Measurements from ENCODE around the gene RUVBL1.
"Not testable (repeated sequence)": the region's sequence is repeated elsewhere in the genome, so short reads cannot be mapped to it uniquely, and the experiment has no call there.

Gene RUVBL1

GRCh38 chr3:128123538-128124368 is at the start of gene RUVBL1:
Gene RUVBL1 (minus strand): TSS chr3:128123812. CDS start chr3:128123724, 88 bp downstream.
- DNase-seq (ENCODE audit: low read depth in 1 of 2, low spot score in 1 of 2) = peak; percentile 91 to 95

GRCh38 chr3:128173200-128173599 is 49.6 kb upstream of the RUVBL1 start:
- DNase-seq (ENCODE audit: low read depth in 1 of 2, low spot score in 1 of 2) = no peak

- no peak for DNase-seq (ENCODE audit: low read depth in 1 of 2, low spot score in 1 of 2)
Measured at GRCh38 chr3:128170866-128171516, 47.4 kb upstream of the RUVBL1 start.

- no peak for DNase-seq (ENCODE audit: low read depth in 1 of 2, low spot score in 1 of 2)
Measured at GRCh38 chr3:128168836-128169235, 45.2 kb upstream of the RUVBL1 start.

- no peak for DNase-seq (ENCODE audit: low read depth in 1 of 2, low spot score in 1 of 2)
Measured at GRCh38 chr3:128167973-128168674, 44.5 kb upstream of the RUVBL1 start.

GRCh38 chr3:128167646-128167972 is 44.0 kb upstream of the RUVBL1 start:
- no peak for DNase-seq (ENCODE audit: low read depth in 1 of 2, low spot score in 1 of 2)

- no peak for DNase-seq (ENCODE audit: low read depth in 1 of 2, low spot score in 1 of 2)
Measured at GRCh38 chr3:128166971-128167453, 43.4 kb upstream of the RUVBL1 start.

GRCh38 chr3:128163432-128163831 is 39.8 kb upstream of the RUVBL1 start:
- no peak for DNase-seq (ENCODE audit: low read depth in 1 of 2, low spot score in 1 of 2)

GRCh38 chr3:128160661-128161060 is 37.0 kb upstream of the RUVBL1 start:
- DNase-seq (ENCODE audit: low read depth in 1 of 2, low spot score in 1 of 2) = no peak

- no peak for DNase-seq (ENCODE audit: low read depth in 1 of 2, low spot score in 1 of 2)
Measured at GRCh38 chr3:128155616-128156360, 32.2 kb upstream of the RUVBL1 start.

- DNase-seq (ENCODE audit: low read depth in 1 of 2, low spot score in 1 of 2) = not testable (repeated sequence)
Measured at GRCh38 chr3:128154354-128154753, 30.7 kb upstream of the RUVBL1 start.

GRCh38 chr3:128153156-128154041 is 29.8 kb upstream of the RUVBL1 start, which contains the start of gene EEFSEC:
Gene EEFSEC (plus strand): TSS chr3:128153481. CDS start chr3:128153508, 27 bp downstream.
- peak; percentile 70 to 78 for DNase-seq (ENCODE audit: low read depth in 1 of 2, low spot score in 1 of 2)

GRCh38 chr3:128152419-128153155 is 29.0 kb upstream of the RUVBL1 start:
- DNase-seq (ENCODE audit: low read depth in 1 of 2, low spot score in 1 of 2) = no peak

GRCh38 chr3:128151758-128152274 is 28.2 kb upstream of the RUVBL1 start:
- no peak for DNase-seq (ENCODE audit: low read depth in 1 of 2, low spot score in 1 of 2)

- DNase-seq (ENCODE audit: low read depth in 1 of 2, low spot score in 1 of 2) = no peak
Measured at GRCh38 chr3:128149650-128150049, 26.0 kb upstream of the RUVBL1 start.

GRCh38 chr3:128146201-128146600 is 22.6 kb upstream of the RUVBL1 start:
- no peak for DNase-seq (ENCODE audit: low read depth in 1 of 2, low spot score in 1 of 2)

GRCh38 chr3:128145279-128145678 is 21.7 kb upstream of the RUVBL1 start:
- DNase-seq (ENCODE audit: low read depth in 1 of 2, low spot score in 1 of 2) = no peak

GRCh38 chr3:128144512-128145187 is 21.0 kb upstream of the RUVBL1 start:
- no peak for DNase-seq (ENCODE audit: low read depth in 1 of 2, low spot score in 1 of 2)

GRCh38 chr3:128143496-128143895 is 19.9 kb upstream of the RUVBL1 start:
- no peak for DNase-seq (ENCODE audit: low read depth in 1 of 2, low spot score in 1 of 2)
